Nephron (organoid): ENCODE data around the gene ZC3H15.

ENCODE experiments used
- H3K27ac Mint-ChIP-seq, 3 experiments: 2 replicates each; pipeline ENCODE4 v1.8.0; 2020; ENCODE audit warnings: mixed read lengths in 3 of 3, mild to moderate bottlenecking in 2 of 3, moderate library complexity in 1 of 3
- H3K27me3 Mint-ChIP-seq: 2 replicates; pipeline ENCODE4 v1.8.0; 2021; ENCODE audit warnings: low read depth, mild to moderate bottlenecking, moderate library complexity, mixed read lengths
- H3K36me3 Mint-ChIP-seq: 2 replicates; pipeline ENCODE4 v1.8.0; 2020; ENCODE audit warnings: low read depth, mixed read lengths
- H3K4me1 Mint-ChIP-seq: 2 replicates; pipeline ENCODE4 v1.8.0; 2020; ENCODE audit warnings: mixed read lengths
- H3K4me3 Mint-ChIP-seq, 3 experiments: 2 replicates each; pipeline ENCODE4 v1.8.0; 2020; ENCODE audit warnings: mild to moderate bottlenecking in 3 of 3, mixed read lengths in 3 of 3, moderate library complexity in 2 of 3
- H3K9me3 Mint-ChIP-seq: 2 replicates; pipeline ENCODE4 v1.8.0; 2020; ENCODE audit warnings: mixed read lengths
- TF ChIP-seq, protein P1 (sequence below), 3 experiments: fragments of 200-600 bp; sonication (generic); IDR thresholded peaks; one replicate each; pipeline ENCODE4 v1.5.0; 2021; ENCODE audit warnings: antibody characterized with exemption in 3 of 3; ENCODE audit not compliant: unreplicated experiment in 3 of 3

The ZC3H15 gene

DNA sequence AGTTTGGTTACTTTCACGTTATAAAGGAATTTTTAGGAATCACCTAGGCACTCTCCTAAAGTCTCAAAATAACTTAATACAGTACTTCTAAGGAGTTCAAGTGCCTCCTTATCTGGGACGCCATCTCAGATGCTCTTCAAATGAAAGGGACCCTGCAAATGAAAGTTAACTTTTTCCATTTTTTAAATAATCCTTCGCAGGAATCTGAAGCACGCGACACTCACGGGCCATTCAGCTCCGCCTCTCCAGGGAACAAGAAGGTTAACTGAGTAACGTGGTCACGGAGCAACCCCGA lies 537 bp upstream of the ZC3H15 start:
- TF ChIP-seq, protein P1, sequence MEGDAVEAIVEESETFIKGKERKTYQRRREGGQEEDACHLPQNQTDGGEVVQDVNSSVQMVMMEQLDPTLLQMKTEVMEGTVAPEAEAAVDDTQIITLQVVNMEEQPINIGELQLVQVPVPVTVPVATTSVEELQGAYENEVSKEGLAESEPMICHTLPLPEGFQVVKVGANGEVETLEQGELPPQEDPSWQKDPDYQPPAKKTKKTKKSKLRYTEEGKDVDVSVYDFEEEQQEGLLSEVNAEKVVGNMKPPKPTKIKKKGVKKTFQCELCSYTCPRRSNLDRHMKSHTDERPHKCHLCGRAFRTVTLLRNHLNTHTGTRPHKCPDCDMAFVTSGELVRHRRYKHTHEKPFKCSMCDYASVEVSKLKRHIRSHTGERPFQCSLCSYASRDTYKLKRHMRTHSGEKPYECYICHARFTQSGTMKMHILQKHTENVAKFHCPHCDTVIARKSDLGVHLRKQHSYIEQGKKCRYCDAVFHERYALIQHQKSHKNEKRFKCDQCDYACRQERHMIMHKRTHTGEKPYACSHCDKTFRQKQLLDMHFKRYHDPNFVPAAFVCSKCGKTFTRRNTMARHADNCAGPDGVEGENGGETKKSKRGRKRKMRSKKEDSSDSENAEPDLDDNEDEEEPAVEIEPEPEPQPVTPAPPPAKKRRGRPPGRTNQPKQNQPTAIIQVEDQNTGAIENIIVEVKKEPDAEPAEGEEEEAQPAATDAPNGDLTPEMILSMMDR (IDR thresholded peaks at IDR 0.05; ENCODE audit: unreplicated experiment in 3 of 3) = no peak
- peak overlapping the region; percentile 97 to 99 (median 99) for H3K27ac Mint-ChIP-seq
- no peaks in the 10 kb centered on the region for H3K9me3 Mint-ChIP-seq
- H3K4me3 Mint-ChIP-seq = peak overlapping the region; percentile 97 to 99 (median 98)
- peaks cover 51% of the 10 kb centered on the region for H3K4me1 Mint-ChIP-seq
- H3K36me3 Mint-ChIP-seq = peaks cover 4% of the 10 kb centered on the region
- no peaks in the 10 kb centered on the region for H3K27me3 Mint-ChIP-seq

DNA sequence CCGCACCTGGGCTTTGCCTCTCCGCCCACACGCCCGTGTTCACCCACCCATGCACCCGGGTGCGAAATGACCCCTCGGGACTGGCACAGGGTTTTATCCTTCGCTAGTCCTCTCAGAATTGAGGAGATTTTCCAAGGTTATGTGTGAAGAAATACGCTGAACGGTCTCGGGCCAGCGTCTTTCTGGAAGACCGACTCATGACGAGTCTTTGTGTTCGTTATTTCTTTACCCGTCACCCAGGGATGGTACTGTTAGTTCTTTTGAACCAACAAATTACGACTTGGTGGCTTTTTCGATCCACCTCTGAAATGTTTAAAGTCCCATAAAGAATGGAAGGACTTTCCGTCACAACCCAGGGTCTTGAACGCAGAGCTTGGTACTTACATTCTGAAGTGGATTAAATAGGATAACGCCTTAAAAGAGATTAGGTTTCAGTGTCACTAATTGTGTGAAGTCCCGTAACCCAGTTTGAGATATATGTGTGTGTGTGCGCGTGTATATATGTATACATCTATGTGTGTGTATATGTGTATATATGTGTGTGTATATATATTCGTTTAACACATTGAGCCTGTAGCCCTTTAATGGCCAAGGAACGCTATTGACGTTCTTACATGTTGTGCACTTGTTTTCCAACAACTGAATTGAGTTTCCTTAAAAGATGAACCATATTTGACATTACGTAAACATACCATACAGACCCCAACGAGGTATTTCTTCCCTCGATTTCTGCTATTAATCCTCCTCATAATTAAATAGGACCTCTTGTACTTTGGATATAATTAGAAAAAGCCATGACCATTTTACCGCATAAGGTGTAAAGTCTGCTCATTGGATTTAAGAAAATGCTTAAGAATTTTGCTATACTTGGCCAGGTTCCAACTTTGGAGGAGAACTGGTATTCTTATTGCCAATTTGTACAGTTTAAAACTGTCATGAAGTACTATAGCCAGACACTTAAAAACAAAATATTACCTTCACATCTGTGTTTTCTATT lies 889 bp downstream of the ZC3H15 start:
- Mint-ChIP-seq H3K36me3 (no peaks in the 10 kb centered on the region), H3K27ac (peak overlapping the region; percentile 97 to 99 (median 99)), H3K4me3 (peak overlapping the region; percentile 97 to 99 (median 98)), H3K4me1 (peaks cover 63% of the 10 kb centered on the region), H3K27me3 (no peaks in the 10 kb centered on the region), H3K9me3 (no peaks in the 10 kb centered on the region)
- TF ChIP-seq, protein P1 (IDR thresholded peaks at IDR 0.05; ENCODE audit: unreplicated experiment in 3 of 3) = no peak

DNA sequence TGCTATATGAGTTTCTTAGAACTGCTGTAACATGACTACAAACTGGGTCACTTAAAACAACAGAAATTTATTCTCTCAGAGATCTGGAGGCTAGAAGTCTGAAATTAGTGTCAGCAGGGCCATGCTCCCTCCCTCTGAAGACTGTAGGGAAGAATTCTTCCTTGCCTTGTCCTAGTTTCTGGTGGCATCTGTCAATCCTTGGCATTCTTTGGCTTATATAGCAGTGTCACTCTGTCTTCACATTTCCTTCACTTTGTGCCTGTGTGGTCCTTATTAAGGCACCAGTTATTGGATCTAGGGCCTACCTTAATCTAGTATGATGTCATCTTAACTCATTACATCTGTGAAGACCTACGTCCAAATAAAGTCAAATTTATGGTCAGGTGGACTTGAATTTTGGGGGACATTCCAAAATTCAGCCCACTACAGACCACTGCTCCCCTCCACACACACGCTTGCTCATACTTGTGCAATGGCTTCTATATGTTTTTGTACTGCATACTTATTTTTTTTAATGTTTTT lies 7.6 kb downstream of the ZC3H15 start:
- no peaks in the 10 kb centered on the region for H3K27me3 Mint-ChIP-seq
- H3K4me1 Mint-ChIP-seq = peaks cover 50% of the 10 kb centered on the region
- no peak overlapping the region for H3K4me3 Mint-ChIP-seq
- TF ChIP-seq, protein P1 (IDR thresholded peaks at IDR 0.05; ENCODE audit: unreplicated experiment in 3 of 3) = no peak
- H3K36me3 Mint-ChIP-seq = peaks cover 14% of the 10 kb centered on the region
- H3K9me3 Mint-ChIP-seq = no peaks in the 10 kb centered on the region
- peak overlapping the region in 1 of 3 experiments; percentile 2 for H3K27ac Mint-ChIP-seq

DNA sequence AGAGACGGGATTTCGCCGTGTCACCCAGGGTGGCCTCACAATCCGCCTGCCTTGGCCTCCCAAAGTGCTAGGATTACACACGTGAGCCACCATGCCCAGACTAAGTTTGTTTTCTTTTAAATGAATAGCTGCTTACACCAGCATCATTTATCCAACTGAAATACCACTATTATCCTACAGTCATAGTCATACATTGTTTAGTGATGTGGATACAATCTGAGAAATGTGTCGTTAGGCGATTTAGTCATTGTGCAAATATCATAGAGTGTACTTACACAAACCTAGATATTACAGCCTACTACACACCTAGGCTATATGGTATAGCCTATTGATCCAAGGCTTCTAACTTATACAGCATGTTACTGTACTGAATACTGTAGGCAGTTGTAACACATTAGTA lies 10.3 kb downstream of the ZC3H15 start:
- TF ChIP-seq, protein P1 (IDR thresholded peaks at IDR 0.05; ENCODE audit: unreplicated experiment in 3 of 3) = no peak
- H3K9me3 Mint-ChIP-seq = no peaks in the 10 kb centered on the region
- H3K36me3 Mint-ChIP-seq = peaks cover 29% of the 10 kb centered on the region
- H3K4me3 Mint-ChIP-seq = no peak overlapping the region
- H3K27ac Mint-ChIP-seq = no peak overlapping the region
- no peaks in the 10 kb centered on the region for H3K27me3 Mint-ChIP-seq
- H3K4me1 Mint-ChIP-seq = peaks cover 24% of the 10 kb centered on the region

DNA sequence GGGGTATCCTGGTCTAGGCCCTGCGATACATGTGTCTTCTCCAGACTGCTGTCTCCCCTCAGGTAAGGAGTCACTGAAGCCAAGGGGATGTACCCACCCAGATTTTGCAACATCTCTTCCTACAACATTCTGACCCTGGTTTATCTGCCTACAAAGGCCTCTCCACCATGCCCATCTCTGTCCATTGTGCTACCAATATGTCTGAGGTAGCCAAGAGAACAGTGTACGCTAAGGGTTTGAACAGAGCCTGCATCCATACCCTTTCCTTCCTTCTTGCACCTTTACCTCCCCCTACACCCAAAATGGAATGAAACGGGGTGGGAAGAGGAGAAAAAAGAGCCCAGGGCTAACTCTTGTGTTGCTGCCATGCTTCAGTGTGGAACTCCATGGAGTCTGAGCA lies 11.9 kb downstream of the ZC3H15 start:
- H3K27me3 Mint-ChIP-seq = no peaks in the 10 kb centered on the region
- H3K27ac Mint-ChIP-seq = no peak overlapping the region
- peaks cover 11% of the 10 kb centered on the region for H3K4me1 Mint-ChIP-seq
- no peak overlapping the region for H3K4me3 Mint-ChIP-seq
- H3K36me3 Mint-ChIP-seq = peaks cover 35% of the 10 kb centered on the region
- no peaks in the 10 kb centered on the region for H3K9me3 Mint-ChIP-seq
- TF ChIP-seq, protein P1 (IDR thresholded peaks at IDR 0.05; ENCODE audit: unreplicated experiment in 3 of 3) = no peak
